Measurements from ENCODE around the gene TGM4.

TGM4 gene

GRCh38 chr3:44954304-44954703, 79.9 kb downstream of the TGM4 start:
- no peak for DNase-seq (ENCODE audit: low read depth, low spot score)

GRCh38 chr3:44954962-44955361, 80.6 kb downstream of the TGM4 start:
- DNase-seq (ENCODE audit: low read depth, low spot score): no peak

- DNase-seq (ENCODE audit: low read depth, low spot score): no peak
These were observed 81.5 kb downstream of the TGM4 start for GRCh38 chr3:44955917-44956316.

- no peak for DNase-seq (ENCODE audit: low read depth, low spot score)
These were observed 83.6 kb downstream of the TGM4 start for GRCh38 chr3:44957986-44958385.

GRCh38 chr3:44958386-44958785, 84.0 kb downstream of the TGM4 start:
- DNase-seq (ENCODE audit: low read depth, low spot score): no peak

GRCh38 chr3:44960387-44961026, 86.1 kb downstream of the TGM4 start:
- no peak for DNase-seq (ENCODE audit: low read depth, low spot score)

GRCh38 chr3:44961888-44962287, 87.5 kb downstream of the TGM4 start:
- no peak for DNase-seq (ENCODE audit: low read depth, low spot score)

- DNase-seq (ENCODE audit: low read depth, low spot score): no peak
These were observed 88.4 kb downstream of the TGM4 start for GRCh38 chr3:44962621-44963393.

GRCh38 chr3:44963571-44964325, 89.3 kb downstream of the TGM4 start:
- DNase-seq (ENCODE audit: low read depth, low spot score): no peak
